GM19397 (cell line): ENCODE results near the gene SNX5.

Experiments
- ATAC-seq: cut with Tn5 transposase; IDR thresholded peaks from one replicate; pipeline ENCODE4 v1.9.1; 2021; ENCODE audit warnings: mild to moderate bottlenecking, moderate library complexity; ENCODE audit not compliant: unreplicated experiment

Gene SNX5

GRCh38 chr20:17968366-17969277 lies at the start of gene SNX5, which contains the start of gene MGME1:
SNX5 (minus strand) TSS chr20:17968794; CDS start chr20:17968425, 369 bp downstream.
MGME1 (plus strand) TSS chr20:17969018; CDS start chr20:17969860, 842 bp downstream.
- peak; percentile 75 for ATAC-seq

- ATAC-seq, result no peak
These were observed 49.5 kb upstream of the SNX5 start for GRCh38 chr20:18018100-18018499.

- no peak for ATAC-seq
These were observed 48.2 kb upstream of the SNX5 start for GRCh38 chr20:18016772-18017171.

GRCh38 chr20:18014411-18014810 lies 45.8 kb upstream of the SNX5 start:
- ATAC-seq, result no peak

GRCh38 chr20:18012901-18013300 lies 44.3 kb upstream of the SNX5 start:
- no peak for ATAC-seq

- no peak for ATAC-seq
These were observed 43.5 kb upstream of the SNX5 start for GRCh38 chr20:18011951-18012645.

- no peak for ATAC-seq
These were observed 42.9 kb upstream of the SNX5 start for GRCh38 chr20:18011482-18011881.

GRCh38 chr20:18009116-18009515 lies 40.5 kb upstream of the SNX5 start:
- no peak for ATAC-seq

- ATAC-seq, result no peak
These were observed 39.1 kb upstream of the SNX5 start for GRCh38 chr20:18007534-18008292.

GRCh38 chr20:18006684-18007083 lies 38.1 kb upstream of the SNX5 start:
- no peak for ATAC-seq

GRCh38 chr20:18005990-18006364 lies 37.4 kb upstream of the SNX5 start:
- no peak for ATAC-seq

GRCh38 chr20:18005170-18005989 lies 36.8 kb upstream of the SNX5 start:
- ATAC-seq, result peak; percentile 94

GRCh38 chr20:18004384-18005031 lies 35.9 kb upstream of the SNX5 start:
- ATAC-seq, result no peak

- ATAC-seq, result peak; percentile 40
These were observed 35.3 kb upstream of the SNX5 start for GRCh38 chr20:18003897-18004296.

- ATAC-seq, result no peak
These were observed 32.7 kb upstream of the SNX5 start for GRCh38 chr20:18001131-18001921.

GRCh38 chr20:17999566-17999965 lies 31.0 kb upstream of the SNX5 start:
- no peak for ATAC-seq

GRCh38 chr20:17998446-17998845 lies 29.9 kb upstream of the SNX5 start:
- ATAC-seq, result no peak

- ATAC-seq, result no peak
These were observed 27.6 kb upstream of the SNX5 start for GRCh38 chr20:17995967-17996819.
